ENCODE data around the gene TMEM171.

TMEM171 gene

DNA sequence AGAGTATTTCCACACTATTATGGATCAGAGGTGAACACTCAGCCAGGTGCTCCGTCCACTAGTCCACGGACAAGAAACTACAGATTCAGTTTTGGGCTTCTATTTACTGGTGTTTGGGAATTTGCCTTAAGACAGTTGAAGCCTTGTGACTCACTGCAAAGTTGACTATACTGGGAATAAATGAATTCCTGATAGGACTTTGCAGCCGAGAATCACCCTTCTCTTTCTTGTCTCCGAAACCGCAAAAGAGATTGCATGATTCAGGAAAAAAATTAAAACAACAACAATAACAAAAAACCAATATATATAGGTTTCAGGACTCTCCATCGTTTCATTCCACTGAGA is 716 bp downstream of the TMEM171 start:
- H3K36me3 ChIP-seq (ENCODE audit: insufficient read depth, low read length): no peaks in the 10 kb centered on the region
- peaks cover 6% of the 10 kb centered on the region for H3K27me3 ChIP-seq (ENCODE audit: insufficient read depth, low read length, poor library complexity)
- no peaks in the 10 kb centered on the region for H3K4me1 ChIP-seq (ENCODE audit: insufficient read depth, low read length)
- DNase-seq: no peak
- H4K20me1 ChIP-seq (ENCODE audit: insufficient read depth, low read length): no peaks in the 10 kb centered on the region
- ATAC-seq (ENCODE audit: insufficient read depth, low read depth): no peak
- no peak overlapping the region for H3K4me2 ChIP-seq (ENCODE audit: insufficient read depth, low read length)
- no peak overlapping the region for H3K9ac ChIP-seq (ENCODE audit: low read depth, low read length)
- no peak for TF ChIP-seq EZH2 (IDR thresholded peaks at IDR 0.05; ENCODE audit: borderline replicate concordance, low read depth, low read length, severe bottlenecking)
- TF ChIP-seq, protein P1, sequence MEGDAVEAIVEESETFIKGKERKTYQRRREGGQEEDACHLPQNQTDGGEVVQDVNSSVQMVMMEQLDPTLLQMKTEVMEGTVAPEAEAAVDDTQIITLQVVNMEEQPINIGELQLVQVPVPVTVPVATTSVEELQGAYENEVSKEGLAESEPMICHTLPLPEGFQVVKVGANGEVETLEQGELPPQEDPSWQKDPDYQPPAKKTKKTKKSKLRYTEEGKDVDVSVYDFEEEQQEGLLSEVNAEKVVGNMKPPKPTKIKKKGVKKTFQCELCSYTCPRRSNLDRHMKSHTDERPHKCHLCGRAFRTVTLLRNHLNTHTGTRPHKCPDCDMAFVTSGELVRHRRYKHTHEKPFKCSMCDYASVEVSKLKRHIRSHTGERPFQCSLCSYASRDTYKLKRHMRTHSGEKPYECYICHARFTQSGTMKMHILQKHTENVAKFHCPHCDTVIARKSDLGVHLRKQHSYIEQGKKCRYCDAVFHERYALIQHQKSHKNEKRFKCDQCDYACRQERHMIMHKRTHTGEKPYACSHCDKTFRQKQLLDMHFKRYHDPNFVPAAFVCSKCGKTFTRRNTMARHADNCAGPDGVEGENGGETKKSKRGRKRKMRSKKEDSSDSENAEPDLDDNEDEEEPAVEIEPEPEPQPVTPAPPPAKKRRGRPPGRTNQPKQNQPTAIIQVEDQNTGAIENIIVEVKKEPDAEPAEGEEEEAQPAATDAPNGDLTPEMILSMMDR (IDR thresholded peaks at IDR 0.05; ENCODE audit: borderline replicate concordance, extremely low read depth, low read length, poor library complexity, severe bottlenecking): no peak
- H3K9me3 ChIP-seq (ENCODE audit: insufficient read depth, low read length, severe bottlenecking): no peaks in the 10 kb centered on the region
- H3K27ac ChIP-seq (ENCODE audit: low read length): no peak overlapping the region
- no peak overlapping the region for H2AFZ ChIP-seq (ENCODE audit: low read depth, low read length)
- H3K4me3 ChIP-seq (ENCODE audit: low read depth in 1 of 2, low read length in 2 of 2): no peak overlapping the region
- no peaks in the 10 kb centered on the region for H3K79me2 ChIP-seq (ENCODE audit: insufficient read depth, low read length)

DNA sequence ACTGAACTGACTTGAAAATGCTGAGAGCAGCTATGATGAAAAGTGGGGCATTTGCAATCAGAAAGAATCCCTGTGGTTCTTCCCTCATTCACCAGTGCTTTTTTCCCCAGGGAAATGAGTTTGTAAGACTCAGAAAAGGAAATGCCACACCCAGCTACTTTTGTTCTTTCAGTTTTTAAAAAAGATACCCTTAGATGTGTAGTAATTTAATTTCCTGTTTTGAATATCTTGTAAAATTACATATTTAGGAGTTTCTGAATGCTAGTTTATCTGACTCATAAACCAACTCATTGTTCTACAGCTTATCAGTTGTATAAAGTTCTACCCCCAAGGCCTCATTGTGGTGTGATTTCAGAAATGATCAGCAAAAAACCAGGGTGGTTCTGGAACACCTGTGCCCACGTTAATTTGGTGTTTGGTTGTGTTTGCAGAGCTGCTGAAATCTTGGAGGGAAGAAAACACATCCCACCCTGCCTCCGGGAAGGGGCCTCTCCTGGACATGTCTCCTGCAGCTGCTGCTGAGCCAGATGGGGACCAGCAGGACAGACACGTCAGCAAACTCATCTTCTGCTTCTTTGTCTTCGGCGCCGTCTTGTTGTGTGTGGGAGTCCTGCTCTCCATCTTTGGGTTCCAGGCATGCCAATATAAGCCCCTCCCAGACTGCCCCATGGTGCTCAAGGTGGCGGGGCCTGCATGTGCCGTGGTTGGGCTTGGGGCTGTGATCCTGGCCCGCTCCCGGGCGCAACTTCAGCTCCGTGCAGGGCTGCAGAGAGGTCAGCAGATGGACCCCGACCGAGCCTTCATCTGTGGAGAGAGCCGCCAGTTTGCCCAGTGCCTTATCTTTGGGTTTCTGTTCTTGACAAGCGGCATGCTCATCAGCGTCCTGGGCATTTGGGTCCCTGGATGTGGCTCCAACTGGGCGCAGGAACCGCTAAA is 2.8 kb downstream of the TMEM171 start:
- H3K27ac ChIP-seq (ENCODE audit: low read length): no peak overlapping the region

DNA sequence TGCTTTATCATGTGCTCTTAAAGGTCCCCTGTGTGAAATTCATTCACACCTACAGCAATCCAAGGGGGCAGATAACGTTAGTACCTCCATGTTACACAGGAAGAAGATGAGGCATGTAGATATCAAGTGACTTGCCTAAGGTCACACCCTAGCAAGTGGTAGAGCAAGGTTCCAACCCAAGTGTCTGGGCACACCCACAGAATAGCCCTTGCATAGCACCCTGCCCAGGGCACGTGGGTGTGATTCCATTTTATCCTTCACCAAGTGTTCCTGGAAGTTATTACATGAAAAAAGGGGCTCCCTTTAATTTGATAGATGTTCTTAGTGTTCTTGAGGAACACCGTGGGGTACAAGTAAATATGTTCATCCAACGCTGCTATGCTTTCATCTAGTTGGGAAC is 4.9 kb downstream of the TMEM171 start:
- no peaks in the 10 kb centered on the region for H3K79me2 ChIP-seq (ENCODE audit: insufficient read depth, low read length)
- no peaks in the 10 kb centered on the region for H3K4me1 ChIP-seq (ENCODE audit: insufficient read depth, low read length)
- H3K4me3 ChIP-seq (ENCODE audit: low read depth in 1 of 2, low read length in 2 of 2): no peak overlapping the region
- no peaks in the 10 kb centered on the region for H3K9me3 ChIP-seq (ENCODE audit: insufficient read depth, low read length, severe bottlenecking)
- H3K27me3 ChIP-seq (ENCODE audit: insufficient read depth, low read length, poor library complexity): peaks cover 18% of the 10 kb centered on the region
- no peak for TF ChIP-seq EZH2 (IDR thresholded peaks at IDR 0.05; ENCODE audit: borderline replicate concordance, low read depth, low read length, severe bottlenecking)
- TF ChIP-seq, protein P1 (IDR thresholded peaks at IDR 0.05; ENCODE audit: borderline replicate concordance, extremely low read depth, low read length, poor library complexity, severe bottlenecking): no peak
- H4K20me1 ChIP-seq (ENCODE audit: insufficient read depth, low read length): 0 out of 2 replicates have a peak, but pooled peaks cover 3% of the 10 kb centered on the region
- no peak overlapping the region for H2AFZ ChIP-seq (ENCODE audit: low read depth, low read length)
- H3K27ac ChIP-seq (ENCODE audit: low read length): no peak overlapping the region
- no peak for ATAC-seq (ENCODE audit: insufficient read depth, low read depth)
- H3K4me2 ChIP-seq (ENCODE audit: insufficient read depth, low read length): no peak overlapping the region
- no peak for DNase-seq
- H3K36me3 ChIP-seq (ENCODE audit: insufficient read depth, low read length): no peaks in the 10 kb centered on the region
- no peak overlapping the region for H3K9ac ChIP-seq (ENCODE audit: low read depth, low read length)

More for the DNA sequence above, 2.8 kb downstream of the TMEM171 start:
- H3K27me3 ChIP-seq (ENCODE audit: insufficient read depth, low read length, poor library complexity): peaks cover 10% of the 10 kb centered on the region
- H3K9ac ChIP-seq (ENCODE audit: low read depth, low read length): no peak overlapping the region
- DNase-seq (no peak), ATAC-seq (ENCODE audit: insufficient read depth, low read depth) (no peak)
- H3K4me3 ChIP-seq (ENCODE audit: low read depth in 1 of 2, low read length in 2 of 2): no peak overlapping the region
- TF ChIP-seq EZH2 (IDR thresholded peaks at IDR 0.05; ENCODE audit: borderline replicate concordance, low read depth, low read length, severe bottlenecking): no peak
- TF ChIP-seq, protein P1 (IDR thresholded peaks at IDR 0.05; ENCODE audit: borderline replicate concordance, extremely low read depth, low read length, poor library complexity, severe bottlenecking): no peak
- no peaks in the 10 kb centered on the region for H3K79me2 ChIP-seq (ENCODE audit: insufficient read depth, low read length)
- H4K20me1 ChIP-seq (ENCODE audit: insufficient read depth, low read length): no peaks in the 10 kb centered on the region
- H2AFZ ChIP-seq (ENCODE audit: low read depth, low read length): no peak overlapping the region
- no peaks in the 10 kb centered on the region for H3K4me1 ChIP-seq (ENCODE audit: insufficient read depth, low read length)
- no peak overlapping the region for H3K4me2 ChIP-seq (ENCODE audit: insufficient read depth, low read length)
- H3K36me3 ChIP-seq (ENCODE audit: insufficient read depth, low read length): no peaks in the 10 kb centered on the region
- no peaks in the 10 kb centered on the region for H3K9me3 ChIP-seq (ENCODE audit: insufficient read depth, low read length, severe bottlenecking)
